ENCODE results near the gene DPPA3. TPM values are rescaled to one million over a fixed set of nuclear protein-coding genes. Genes with fewer than 3 reads are reported as not detected.
"Not testable (repeated sequence)": the region's sequence is repeated elsewhere in the genome, so short reads cannot be mapped to it uniquely, and the experiment has no call there.

Gene DPPA3
- total RNA-seq, 1 donor from 2014 or later: not detected

DNA sequence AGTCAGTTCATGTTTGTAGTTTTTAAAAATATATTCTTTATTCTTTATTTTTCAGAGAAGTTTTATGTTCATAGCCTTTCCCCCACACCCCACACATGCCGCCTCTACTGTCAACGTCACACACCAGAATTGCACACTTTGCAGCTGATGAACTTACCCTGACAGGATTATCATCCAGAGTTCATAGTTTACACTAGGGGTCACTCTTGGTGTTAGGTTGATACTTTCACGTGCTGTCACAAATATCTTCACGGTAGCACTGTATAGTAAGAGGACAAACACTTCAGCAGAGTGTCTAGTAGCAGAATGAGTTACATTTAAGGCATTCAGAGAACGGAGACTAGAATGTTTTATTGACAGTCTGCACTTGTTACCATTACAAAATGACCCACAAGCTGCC lies 5.1 kb downstream of the DPPA3 start:
- ATAC-seq (ENCODE audit: low read depth): no peak
- H3K9me3 Mint-ChIP-seq: no peaks in the 10 kb centered on the region
- CTCF ChIA-PET: interaction anchor here (1.0 kb wide), 1 partner anchor 93 kb away, joined by 3 read pairs; no protein-coding TSS in a partner anchor
- peaks cover 5% of the 10 kb centered on the region for H3K27me3 Mint-ChIP-seq
- intact Hi-C loops (cut with micrococcal nuclease): loop anchor here (2.0 kb wide), 1 partner anchor 90 kb away; no protein-coding TSS in a partner anchor
- H3K4me3 Mint-ChIP-seq: no peak overlapping the region
- TF ChIP-seq, protein P1, sequence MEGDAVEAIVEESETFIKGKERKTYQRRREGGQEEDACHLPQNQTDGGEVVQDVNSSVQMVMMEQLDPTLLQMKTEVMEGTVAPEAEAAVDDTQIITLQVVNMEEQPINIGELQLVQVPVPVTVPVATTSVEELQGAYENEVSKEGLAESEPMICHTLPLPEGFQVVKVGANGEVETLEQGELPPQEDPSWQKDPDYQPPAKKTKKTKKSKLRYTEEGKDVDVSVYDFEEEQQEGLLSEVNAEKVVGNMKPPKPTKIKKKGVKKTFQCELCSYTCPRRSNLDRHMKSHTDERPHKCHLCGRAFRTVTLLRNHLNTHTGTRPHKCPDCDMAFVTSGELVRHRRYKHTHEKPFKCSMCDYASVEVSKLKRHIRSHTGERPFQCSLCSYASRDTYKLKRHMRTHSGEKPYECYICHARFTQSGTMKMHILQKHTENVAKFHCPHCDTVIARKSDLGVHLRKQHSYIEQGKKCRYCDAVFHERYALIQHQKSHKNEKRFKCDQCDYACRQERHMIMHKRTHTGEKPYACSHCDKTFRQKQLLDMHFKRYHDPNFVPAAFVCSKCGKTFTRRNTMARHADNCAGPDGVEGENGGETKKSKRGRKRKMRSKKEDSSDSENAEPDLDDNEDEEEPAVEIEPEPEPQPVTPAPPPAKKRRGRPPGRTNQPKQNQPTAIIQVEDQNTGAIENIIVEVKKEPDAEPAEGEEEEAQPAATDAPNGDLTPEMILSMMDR (IDR thresholded peaks at IDR 0.05): no peak
- no peak for DNase-seq
- no peaks in the 10 kb centered on the region for H3K36me3 Mint-ChIP-seq (ENCODE audit: low read depth)
- POLR2A ChIA-PET: no interaction called here
- H3K27ac Mint-ChIP-seq: no peak overlapping the region
- H3K4me1 Mint-ChIP-seq: no peaks in the 10 kb centered on the region

DNA sequence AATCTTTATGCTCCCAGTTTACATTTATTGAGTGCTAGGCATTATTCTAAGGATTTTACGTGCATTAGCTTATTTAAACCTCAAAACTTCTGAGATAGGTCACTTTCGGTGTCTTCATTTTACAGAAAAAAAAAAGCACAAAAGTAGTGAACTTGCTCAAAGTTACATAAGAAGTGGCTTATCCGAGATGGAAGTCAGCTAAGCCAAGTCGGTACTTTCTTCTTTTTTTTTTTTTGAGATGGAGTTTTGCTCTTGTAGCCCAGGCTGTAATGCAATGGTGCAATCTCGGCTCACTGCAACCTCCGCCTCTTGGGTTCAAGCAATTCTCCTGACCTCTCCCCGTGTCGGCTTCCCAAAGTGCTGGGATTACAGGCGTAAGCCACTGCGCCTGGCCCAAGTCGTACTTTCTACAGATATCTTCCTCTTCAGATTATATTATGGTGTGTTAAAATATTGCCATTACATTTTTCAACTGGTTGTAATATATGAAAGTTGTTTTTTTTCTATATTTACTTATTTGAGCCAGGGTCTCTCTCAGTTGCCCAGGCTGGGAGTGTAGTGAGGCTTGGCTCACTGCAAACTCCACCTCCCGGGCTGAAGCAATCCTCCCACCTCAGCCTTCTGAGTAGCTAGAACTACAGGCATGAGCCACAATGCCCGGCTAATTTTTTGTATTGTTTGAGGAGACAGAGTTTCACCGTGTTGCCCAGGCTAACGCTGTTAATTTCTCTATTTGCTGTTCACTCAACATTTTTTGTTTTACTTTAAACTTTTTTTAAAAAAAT lies 8.9 kb downstream of the DPPA3 start:
- ATAC-seq (ENCODE audit: low read depth): no peak
- no peak overlapping the region for H3K4me3 Mint-ChIP-seq

DNA sequence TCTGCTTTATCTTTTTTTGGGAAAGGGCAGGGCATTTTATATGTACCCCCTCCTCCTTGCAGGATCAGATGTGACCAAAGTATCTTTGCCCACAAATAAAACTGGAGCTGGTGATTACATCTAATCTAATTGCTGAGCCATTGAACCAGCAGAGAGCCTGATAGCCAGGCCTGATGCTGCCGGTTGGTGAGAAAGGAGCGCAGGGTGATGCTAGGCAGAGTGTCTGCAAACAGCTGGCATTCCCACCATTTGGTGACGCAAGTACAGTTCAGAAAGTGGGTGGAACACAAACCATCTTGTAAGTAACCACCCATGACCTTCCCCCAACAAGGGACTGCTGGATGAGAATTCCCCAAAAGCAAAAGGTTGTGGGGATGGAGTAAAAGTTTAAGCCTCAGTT lies 12.7 kb downstream of the DPPA3 start:
- H3K27ac Mint-ChIP-seq: no peak overlapping the region
- ATAC-seq (ENCODE audit: low read depth) (no peak), DNase-seq (no peak)
- no peaks in the 10 kb centered on the region for H3K36me3 Mint-ChIP-seq (ENCODE audit: low read depth)
- ChIA-PET POLR2A (no interaction called here), CTCF (no interaction called here)
- intact Hi-C loops (cut with micrococcal nuclease): no loop called here
- no peaks in the 10 kb centered on the region for H3K9me3 Mint-ChIP-seq
- H3K27me3 Mint-ChIP-seq: peaks cover 5% of the 10 kb centered on the region
- TF ChIP-seq, protein P1 (IDR thresholded peaks at IDR 0.05): no peak
- no peaks in the 10 kb centered on the region for H3K4me1 Mint-ChIP-seq
- no peak overlapping the region for H3K4me3 Mint-ChIP-seq

More for the DNA sequence above, 8.9 kb downstream of the DPPA3 start:
- H3K9me3 Mint-ChIP-seq: no peaks in the 10 kb centered on the region
- H3K27me3 Mint-ChIP-seq: peaks cover 6% of the 10 kb centered on the region
- POLR2A ChIA-PET: no interaction called here
- CTCF ChIA-PET: no interaction called here
- no peaks in the 10 kb centered on the region for H3K4me1 Mint-ChIP-seq
- no peak for DNase-seq
- no peaks in the 10 kb centered on the region for H3K36me3 Mint-ChIP-seq (ENCODE audit: low read depth)
- intact Hi-C loops (cut with micrococcal nuclease): no loop called here
- no peak overlapping the region for H3K27ac Mint-ChIP-seq
- TF ChIP-seq, protein P1 (IDR thresholded peaks at IDR 0.05): no peak

DNA sequence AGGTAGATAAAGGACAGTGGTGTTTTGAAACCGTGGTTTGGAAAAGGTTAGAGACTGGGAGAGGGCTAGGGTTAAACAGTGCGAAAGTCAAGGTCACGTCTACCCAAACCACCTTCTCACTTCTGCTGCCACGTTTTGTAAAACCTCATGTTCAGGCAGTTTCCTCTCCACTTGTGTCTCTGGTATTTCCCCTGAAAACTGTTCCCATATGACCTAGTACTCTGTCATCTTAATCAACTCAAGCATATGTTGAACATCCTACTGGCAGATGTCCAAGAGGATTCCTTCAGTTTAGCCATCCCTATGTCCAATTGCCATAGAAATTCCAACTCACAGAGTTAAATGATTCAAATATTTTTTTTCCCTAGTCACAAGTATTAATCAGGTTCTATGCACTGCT lies 18.5 kb downstream of the DPPA3 start:
- TF ChIP-seq, protein P1 (IDR thresholded peaks at IDR 0.05): no peak
- Mint-ChIP-seq H3K27me3 (peaks cover 2% of the 10 kb centered on the region), H3K27ac (no peak overlapping the region), H3K4me1 (no peaks in the 10 kb centered on the region), H3K4me3 (no peak overlapping the region), H3K36me3 (ENCODE audit: low read depth) (no peaks in the 10 kb centered on the region), H3K9me3 (no peaks in the 10 kb centered on the region)
- DNase-seq: no peak
- ChIA-PET CTCF (no interaction called here), POLR2A (no interaction called here)
- intact Hi-C loops (cut with micrococcal nuclease): no loop called here
- no peak for ATAC-seq (ENCODE audit: low read depth)

DNA sequence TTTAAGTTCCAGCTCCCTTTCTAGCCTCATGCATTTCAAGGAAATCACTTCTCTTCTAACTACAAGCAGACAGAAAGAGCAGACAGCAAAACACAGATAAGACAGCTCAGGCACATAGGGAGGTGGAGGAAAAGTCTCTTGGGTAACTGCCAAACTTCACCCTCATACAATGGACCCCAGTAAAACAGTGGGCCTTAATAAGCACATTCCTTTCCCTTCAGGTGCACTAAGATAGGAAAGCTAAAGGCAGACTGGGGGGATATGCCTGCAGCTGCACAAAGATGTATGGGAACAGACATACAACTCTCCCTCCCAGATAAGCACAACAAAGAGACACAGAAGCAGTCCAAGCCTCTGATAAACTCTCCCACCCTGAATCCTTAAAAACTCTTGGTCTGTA lies 19.8 kb downstream of the DPPA3 start:
- CTCF ChIA-PET; H3K27ac Mint-ChIP-seq; H3K4me3 Mint-ChIP-seq; DNase-seq; H3K4me1 Mint-ChIP-seq; H3K27me3 Mint-ChIP-seq; intact Hi-C loops (cut with micrococcal nuclease); H3K36me3 Mint-ChIP-seq (ENCODE audit: low read depth); POLR2A ChIA-PET; ATAC-seq (ENCODE audit: low read depth); H3K9me3 Mint-ChIP-seq: not testable (repeated sequence)
